WTC11 (cell line): ENCODE results near the gene SLC9A3. TPM values are rescaled to one million over a fixed set of nuclear protein-coding genes. Genes with fewer than 3 reads are reported as not detected.
A peak's percentile ranks its signal among the peaks of the same experiment; 100 is the strongest.

Source experiments
- ATAC-seq: fragments of 200-7000 bp; cut with Tn5 transposase; 2 replicates; pipeline ENCODE4 v1.10.0; 2021; ENCODE audit warnings: mild to moderate bottlenecking, moderate library complexity
- CTCF ChIA-PET: fragments of 300-600 bp; sonication (Branson Sonifier 250); formaldehyde crosslinking; loops from one replicate; lab custom pipeline; 2021; ENCODE audit warnings: antibody characterized with exemption; lab: Charles Lee
- POLR2A ChIA-PET: fragments of 350-600 bp; sonication (Branson Sonifier 250); formaldehyde crosslinking; loops from one replicate; lab custom pipeline; 2021; ENCODE audit warnings: antibody characterized with exemption; lab: Charles Lee
- DNase-seq: peaks from one replicate; pipeline ENCODE4 v3.0.0; 2021; ENCODE audit warnings: low spot score
- H3K27ac Mint-ChIP-seq: 2 replicates; pipeline ENCODE4 v1.8.0; 2021; ENCODE audit warnings: mixed read lengths
- H3K27me3 Mint-ChIP-seq: 2 replicates; pipeline ENCODE4 v1.8.0; 2021; ENCODE audit warnings: low read depth, mild to moderate bottlenecking, moderate library complexity, mixed read lengths
- H3K36me3 Mint-ChIP-seq: 2 replicates; pipeline ENCODE4 v1.8.0; 2021; ENCODE audit warnings: mixed read lengths
- H3K4me1 Mint-ChIP-seq: 2 replicates; pipeline ENCODE4 v1.8.0; 2022; ENCODE audit warnings: mixed read lengths
- H3K4me3 Mint-ChIP-seq: 2 replicates; pipeline ENCODE4 v1.8.0; 2021; ENCODE audit warnings: mild to moderate bottlenecking, moderate library complexity, mixed read lengths
- H3K9me3 Mint-ChIP-seq: 2 replicates; pipeline ENCODE4 v1.8.0; 2021; ENCODE audit warnings: mixed read lengths
- E2F1 ChIP-seq: sonication (generic); formaldehyde crosslinking; IDR thresholded peaks from 2 replicates; pipeline ENCODE4 v1.8.0; 2022; ENCODE audit warnings: mild to moderate bottlenecking, missing genetic modification reagents
- E2F5 ChIP-seq: sonication (generic); formaldehyde crosslinking; IDR thresholded peaks from 2 replicates; pipeline ENCODE4 v1.8.1; 2022; ENCODE audit warnings: mild to moderate bottlenecking, moderate library complexity, missing genetic modification reagents
- FOXP1 ChIP-seq: sonication (generic); formaldehyde crosslinking; IDR thresholded peaks from 2 replicates; pipeline ENCODE4 v1.8.0; 2022; ENCODE audit warnings: missing genetic modification reagents, mild to moderate bottlenecking, moderate library complexity, borderline replicate concordance
- GRHL2 ChIP-seq: fragments of 250-450 bp; sonication (Bioruptor Pico); IDR thresholded peaks from 2 replicates; pipeline ENCODE4 v1.8.0; 2022; ENCODE audit warnings: mild to moderate bottlenecking, moderate library complexity; ENCODE audit not compliant: insufficient replicate concordance, severe bottlenecking
- MXD4 ChIP-seq: fragments of 250-450 bp; sonication (Bioruptor Pico); IDR thresholded peaks from 2 replicates; pipeline ENCODE4 v1.8.0; 2021; ENCODE audit warnings: mild to moderate bottlenecking, moderate library complexity, borderline replicate concordance
- NFYB ChIP-seq: sonication (generic); formaldehyde crosslinking; conservative IDR thresholded peaks from 2 replicates; pipeline ENCODE4 v1.8.0; 2022; ENCODE audit warnings: low read depth, missing genetic modification reagents
- PRRX2 ChIP-seq: fragments of 250-450 bp; sonication (Bioruptor Pico); IDR thresholded peaks from 2 replicates; pipeline ENCODE4 v1.8.0; 2021; ENCODE audit warnings: mild to moderate bottlenecking
- RORB ChIP-seq: fragments of 250-450 bp; sonication (Bioruptor Pico); IDR thresholded peaks from 2 replicates; pipeline ENCODE4 v1.9.0; 2021; ENCODE audit warnings: mild to moderate bottlenecking
- SMAD3 ChIP-seq: sonication (generic); formaldehyde crosslinking; IDR thresholded peaks from 2 replicates; pipeline ENCODE4 v1.8.0; 2022; ENCODE audit warnings: missing genetic modification reagents, mild to moderate bottlenecking, borderline replicate concordance
- TEAD1 ChIP-seq: sonication (generic); formaldehyde crosslinking; IDR thresholded peaks from 2 replicates; pipeline ENCODE4 v1.8.0; 2022; ENCODE audit warnings: mild to moderate bottlenecking, missing genetic modification reagents
- ZNF121 ChIP-seq: sonication (generic); formaldehyde crosslinking; IDR thresholded peaks from 2 replicates; pipeline ENCODE4 v1.8.0; 2023; ENCODE audit warnings: missing genetic modification reagents
- ZNF317 ChIP-seq: sonication (generic); formaldehyde crosslinking; IDR thresholded peaks from 2 replicates; pipeline ENCODE4 v1.8.1; 2023; ENCODE audit warnings: low read depth, mild to moderate bottlenecking, moderate library complexity, missing genetic modification reagents, borderline replicate concordance
- ZNF416 ChIP-seq: fragments of 250-450 bp; sonication (Bioruptor Pico); IDR thresholded peaks from 2 replicates; pipeline ENCODE4 v1.9.0; 2021; ENCODE audit warnings: mild to moderate bottlenecking, inconsistent platforms
- ZSCAN18 ChIP-seq: fragments of 250-450 bp; sonication (Bioruptor Pico); IDR thresholded peaks from 2 replicates; pipeline ENCODE4 v2.1.2; 2022; ENCODE audit warnings: mild to moderate bottlenecking, moderate library complexity
- total RNA-seq: library from RNA; stranded (reverse); gene quantifications from 3 replicates; pipeline ENCODE4 v1.2.3, GENCODE V29; 2021
- TF ChIP-seq, protein P1 (sequence below): fragments of 200-600 bp; IDR thresholded peaks from 2 replicates; pipeline ENCODE4 v1.8.0; 2022; ENCODE audit warnings: antibody characterized with exemption

SLC9A3 gene
- total RNA-seq, 1 experiment from 2014 or later, result 1.6 TPM

DNA sequence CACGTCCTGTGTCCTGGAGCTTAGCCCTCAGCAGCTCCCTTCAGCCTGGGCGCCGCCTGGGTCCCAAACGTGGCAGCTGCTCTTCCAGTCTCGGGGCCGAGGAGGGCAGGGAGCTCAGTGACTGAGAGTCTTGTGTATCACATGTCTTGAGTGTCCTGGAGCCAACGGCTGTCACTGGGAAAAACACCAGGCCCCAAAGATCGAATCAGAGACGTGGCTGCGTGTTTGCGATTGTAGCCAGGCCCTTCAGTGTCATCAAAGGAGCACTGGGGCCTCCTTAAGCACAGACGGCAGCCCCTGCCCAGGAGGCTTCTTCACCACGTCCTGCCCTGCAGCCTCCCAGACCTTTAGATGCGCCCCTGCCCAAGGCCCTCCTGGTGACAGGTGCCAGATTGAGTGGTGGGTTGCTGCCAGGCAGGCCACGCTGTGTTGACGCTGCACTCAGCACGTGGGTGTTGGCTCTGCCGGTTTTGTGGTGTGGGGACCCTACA is 86.9 kb downstream of the SLC9A3 start (continued):
- TF ChIP-seq ZSCAN18, result no peak
- TF ChIP-seq GRHL2 (CRISPR knock-in tag), result no peak

DNA sequence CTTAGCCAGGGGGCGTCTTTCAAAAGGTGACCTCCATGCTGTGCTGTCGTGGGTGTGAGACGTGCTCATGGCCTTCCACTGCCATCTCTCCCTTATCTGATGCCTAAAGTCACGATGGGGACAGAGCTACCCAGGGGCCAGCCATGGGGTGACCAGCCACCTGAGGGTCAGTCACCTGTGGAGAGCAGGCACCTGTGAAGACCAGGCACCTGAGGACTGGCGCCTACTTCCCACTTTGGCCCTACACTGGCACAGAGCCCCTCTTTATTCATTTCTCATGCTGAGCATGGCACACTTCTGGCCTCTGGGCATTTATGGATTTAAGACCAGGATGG is 87.6 kb downstream of the SLC9A3 start:
- Mint-ChIP-seq H3K27me3 (peaks cover 2% of the 10 kb centered on the region), H3K4me3 (no peak overlapping the region), H3K27ac (no peak overlapping the region), H3K9me3 (no peaks in the 10 kb centered on the region), H3K36me3 (no peaks in the 10 kb centered on the region), H3K4me1 (no peaks in the 10 kb centered on the region)
- CTCF ChIA-PET, result interaction anchor here (0.6 to 2.7 kb wide), 14 partner anchors 10 to 121 kb away, joined by 3 to 27 read pairs (median 3); partner anchors contain the start of gene AHRR
- ATAC-seq (no peak), DNase-seq (no peak)
- TF ChIP-seq E2F5 (CRISPR knock-in tag), result no peak
- no peak for TF ChIP-seq E2F1 (CRISPR knock-in tag)
- no peak for TF ChIP-seq ZNF317 (CRISPR knock-in tag)
- no peak for TF ChIP-seq PRRX2 (CRISPR knock-in tag)
- no peak for TF ChIP-seq ZNF121 (CRISPR knock-in tag)
- TF ChIP-seq NFYB (CRISPR knock-in tag), result no peak
- TF ChIP-seq, protein P1, sequence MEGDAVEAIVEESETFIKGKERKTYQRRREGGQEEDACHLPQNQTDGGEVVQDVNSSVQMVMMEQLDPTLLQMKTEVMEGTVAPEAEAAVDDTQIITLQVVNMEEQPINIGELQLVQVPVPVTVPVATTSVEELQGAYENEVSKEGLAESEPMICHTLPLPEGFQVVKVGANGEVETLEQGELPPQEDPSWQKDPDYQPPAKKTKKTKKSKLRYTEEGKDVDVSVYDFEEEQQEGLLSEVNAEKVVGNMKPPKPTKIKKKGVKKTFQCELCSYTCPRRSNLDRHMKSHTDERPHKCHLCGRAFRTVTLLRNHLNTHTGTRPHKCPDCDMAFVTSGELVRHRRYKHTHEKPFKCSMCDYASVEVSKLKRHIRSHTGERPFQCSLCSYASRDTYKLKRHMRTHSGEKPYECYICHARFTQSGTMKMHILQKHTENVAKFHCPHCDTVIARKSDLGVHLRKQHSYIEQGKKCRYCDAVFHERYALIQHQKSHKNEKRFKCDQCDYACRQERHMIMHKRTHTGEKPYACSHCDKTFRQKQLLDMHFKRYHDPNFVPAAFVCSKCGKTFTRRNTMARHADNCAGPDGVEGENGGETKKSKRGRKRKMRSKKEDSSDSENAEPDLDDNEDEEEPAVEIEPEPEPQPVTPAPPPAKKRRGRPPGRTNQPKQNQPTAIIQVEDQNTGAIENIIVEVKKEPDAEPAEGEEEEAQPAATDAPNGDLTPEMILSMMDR, result peak; percentile 14; the same call in 1 of the 2 replicates
- POLR2A ChIA-PET, result no interaction called here

- no peaks in the 10 kb centered on the region for H3K27me3 Mint-ChIP-seq
- H3K9me3 Mint-ChIP-seq, result no peaks in the 10 kb centered on the region
- no peaks in the 10 kb centered on the region for H3K4me1 Mint-ChIP-seq
- ATAC-seq (peak; percentile 80), DNase-seq (peak; percentile 62)
- POLR2A ChIA-PET, result interaction anchor here (0.5 kb wide), 1 partner anchor 187 kb away, joined by 3 read pairs; no protein-coding TSS in a partner anchor
- no peak for TF ChIP-seq FOXP1 (CRISPR knock-in tag)
- TF ChIP-seq TEAD1 (CRISPR knock-in tag), result no peak
- no peak for TF ChIP-seq ZNF416 (CRISPR knock-in tag)
- TF ChIP-seq MXD4, result no peak
- TF ChIP-seq RORB, result no peak
- TF ChIP-seq SMAD3 (CRISPR knock-in tag), result no peak
- TF ChIP-seq, protein P1, result peak; percentile 24; the same call in 1 of the 2 replicates
- CTCF ChIA-PET, result interaction anchor here (0.6 to 8.8 kb wide), 14 partner anchors 10 to 120 kb away, joined by 3 to 73 read pairs (median 4); partner anchors contain the start of gene AHRR
- H3K36me3 Mint-ChIP-seq, result no peaks in the 10 kb centered on the region
- no peak overlapping the region for H3K27ac Mint-ChIP-seq
- no peak overlapping the region for H3K4me3 Mint-ChIP-seq
Measured at GRCh38 chr5:435961-436640, 88.1 kb downstream of the SLC9A3 start.
